Type B pancreatic cell (in vitro differentiated cells): ENCODE results near the gene LGALS1. TPM values are rescaled to one million over a fixed set of nuclear protein-coding genes. Genes with fewer than 3 reads are reported as not detected.

Source experiments
- DNase-seq: peaks from one replicate; pipeline ENCODE4 v3.0.0; 2021; ENCODE audit warnings: mixed read lengths; ENCODE audit not compliant: unreplicated experiment; ENCODE audit errors: extremely low spot score
- H3K27ac Mint-ChIP-seq: 2 replicates; pipeline ENCODE4 v1.8.0; 2021; ENCODE audit warnings: mild to moderate bottlenecking, mixed read lengths
- H3K27me3 Mint-ChIP-seq: 2 replicates; pipeline ENCODE4 v1.8.0; 2021; ENCODE audit warnings: mixed read lengths
- H3K36me3 Mint-ChIP-seq: 2 replicates; pipeline ENCODE4 v1.8.0; 2021; ENCODE audit warnings: mixed read lengths
- H3K4me1 Mint-ChIP-seq: one replicate; pipeline ENCODE4 v1.8.0; 2021; ENCODE audit warnings: mixed read lengths; ENCODE audit not compliant: unreplicated experiment
- H3K4me3 Mint-ChIP-seq: 2 replicates; pipeline ENCODE4 v1.8.0; 2021; ENCODE audit warnings: mild to moderate bottlenecking, mixed read lengths
- H3K9me3 Mint-ChIP-seq: 2 replicates; pipeline ENCODE4 v1.8.0; 2021; ENCODE audit warnings: mixed read lengths
- total RNA-seq: library from RNA; stranded (reverse); gene quantifications from 2 replicates; pipeline ENCODE4 v1.2.1, GENCODE V29; 2021; ENCODE audit warnings: low replicate concordance
- TF ChIP-seq, protein P1 (sequence below): fragments of 200-600 bp; sonication (generic); conservative IDR thresholded peaks from 2 replicates; pipeline ENCODE4 v1.5.0; 2021; ENCODE audit warnings: antibody characterized with exemption, mild to moderate bottlenecking

Gene LGALS1
- total RNA-seq, 1 donor from 2014 or later, result 235 TPM

- Mint-ChIP-seq H3K36me3 (peaks cover 7% of the 10 kb centered on the region), H3K27me3 (no peaks in the 10 kb centered on the region), H3K27ac (no peak overlapping the region), H3K4me3 (no peak overlapping the region), H3K9me3 (no peaks in the 10 kb centered on the region), H3K4me1 (no peaks in the 10 kb centered on the region)
- TF ChIP-seq, protein P1, sequence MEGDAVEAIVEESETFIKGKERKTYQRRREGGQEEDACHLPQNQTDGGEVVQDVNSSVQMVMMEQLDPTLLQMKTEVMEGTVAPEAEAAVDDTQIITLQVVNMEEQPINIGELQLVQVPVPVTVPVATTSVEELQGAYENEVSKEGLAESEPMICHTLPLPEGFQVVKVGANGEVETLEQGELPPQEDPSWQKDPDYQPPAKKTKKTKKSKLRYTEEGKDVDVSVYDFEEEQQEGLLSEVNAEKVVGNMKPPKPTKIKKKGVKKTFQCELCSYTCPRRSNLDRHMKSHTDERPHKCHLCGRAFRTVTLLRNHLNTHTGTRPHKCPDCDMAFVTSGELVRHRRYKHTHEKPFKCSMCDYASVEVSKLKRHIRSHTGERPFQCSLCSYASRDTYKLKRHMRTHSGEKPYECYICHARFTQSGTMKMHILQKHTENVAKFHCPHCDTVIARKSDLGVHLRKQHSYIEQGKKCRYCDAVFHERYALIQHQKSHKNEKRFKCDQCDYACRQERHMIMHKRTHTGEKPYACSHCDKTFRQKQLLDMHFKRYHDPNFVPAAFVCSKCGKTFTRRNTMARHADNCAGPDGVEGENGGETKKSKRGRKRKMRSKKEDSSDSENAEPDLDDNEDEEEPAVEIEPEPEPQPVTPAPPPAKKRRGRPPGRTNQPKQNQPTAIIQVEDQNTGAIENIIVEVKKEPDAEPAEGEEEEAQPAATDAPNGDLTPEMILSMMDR, result no peak
- DNase-seq, result no peak
Measured at GRCh38 chr22:37728620-37729019, 53.2 kb downstream of the LGALS1 start.

Other genes starting within 250 kb of the LGALS1 start
- gene ELFN2, start 248.2 kb upstream of the LGALS1 start, total RNA-seq, result 0.53 and 1.3 TPM in 2 replicates
- gene MFNG, start 189.3 kb upstream of the LGALS1 start, total RNA-seq, result 0.76 and 0.82 TPM in 2 replicates
- 9.9 and 14.8 TPM in 2 replicates for gene CARD10, start 156.2 kb upstream of the LGALS1 start, total RNA-seq
- gene CDC42EP1, start 115.2 kb upstream of the LGALS1 start, total RNA-seq, result 20.5 and 30.4 TPM in 2 replicates
- 2.6 and 8.7 TPM in 2 replicates for gene LGALS2, start 95.5 kb upstream of the LGALS1 start, total RNA-seq
- 71.8 and 80.2 TPM in 2 replicates for gene GGA1, start 66.8 kb upstream of the LGALS1 start, total RNA-seq
- gene SH3BP1, start 36.0 kb upstream of the LGALS1 start, total RNA-seq, result 30.0 and 31.1 TPM in 2 replicates
- gene PDXP, start 16.9 kb upstream of the LGALS1 start, total RNA-seq, result 15.6 and 30.2 TPM in 2 replicates
- gene NOL12, start 10.7 kb downstream of the LGALS1 start, total RNA-seq, result 18.5 and 23.9 TPM in 2 replicates
- 42.9 and 47.0 TPM in 2 replicates for gene TRIOBP, start 21.4 kb downstream of the LGALS1 start, total RNA-seq
- gene GCAT, start 132.3 kb downstream of the LGALS1 start, total RNA-seq, result 22.3 and 27.4 TPM in 2 replicates
- gene GALR3, start 147.7 kb downstream of the LGALS1 start, total RNA-seq, result 0.34 TPM in 1 of 2 replicates, not detected in the other
- gene ANKRD54, start 168.7 kb downstream of the LGALS1 start, total RNA-seq, result 24.2 and 29.4 TPM in 2 replicates
- gene EIF3L, start 173.8 kb downstream of the LGALS1 start, total RNA-seq, result 578 and 740 TPM in 2 replicates
- gene MICALL1, start 230.7 kb downstream of the LGALS1 start, total RNA-seq, result 56.5 and 107 TPM in 2 replicates